A673 (cell line): ENCODE results near the gene RASD2.

Experiments
- EZH2 ChIP-seq: fragments of 200-600 bp; sonication (generic); IDR thresholded peaks from 2 replicates; pipeline ENCODE4 v1.6.1; 2017; ENCODE audit warnings: borderline replicate concordance, low read depth, mild to moderate bottlenecking, mixed read lengths, antibody characterized with exemption, low read length; ENCODE audit not compliant: poor library complexity, severe bottlenecking
- TF ChIP-seq, protein P1 (sequence below): fragments of 300-800, 200-600 bp; sonication (generic); conservative IDR thresholded peaks from 2 replicates; pipeline ENCODE4 v1.5.1; 2017; ENCODE audit warnings: low read depth, mild to moderate bottlenecking, antibody characterized with exemption, low read length, moderate library complexity, mixed read lengths

DNA sequence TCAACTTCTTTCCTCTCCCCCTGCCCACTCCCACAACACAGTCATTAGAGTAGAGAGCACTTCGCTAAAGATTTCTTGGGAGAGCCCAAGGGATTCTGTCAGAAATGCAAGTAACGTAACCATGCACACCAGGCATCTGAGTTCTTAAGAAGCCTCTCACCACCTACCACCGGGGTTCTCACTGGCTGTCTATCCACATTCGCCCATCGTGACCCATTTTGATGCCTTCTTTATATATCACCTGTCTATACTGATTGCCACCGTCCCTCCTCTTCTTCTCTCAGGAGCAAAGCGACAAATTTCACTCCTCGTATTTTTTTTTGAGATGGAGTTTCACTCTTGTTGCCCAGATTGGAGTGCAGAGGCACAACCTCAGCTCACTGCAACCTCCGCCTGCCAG is 23.9 kb upstream of the RASD2 start:
- TF ChIP-seq, protein P1, sequence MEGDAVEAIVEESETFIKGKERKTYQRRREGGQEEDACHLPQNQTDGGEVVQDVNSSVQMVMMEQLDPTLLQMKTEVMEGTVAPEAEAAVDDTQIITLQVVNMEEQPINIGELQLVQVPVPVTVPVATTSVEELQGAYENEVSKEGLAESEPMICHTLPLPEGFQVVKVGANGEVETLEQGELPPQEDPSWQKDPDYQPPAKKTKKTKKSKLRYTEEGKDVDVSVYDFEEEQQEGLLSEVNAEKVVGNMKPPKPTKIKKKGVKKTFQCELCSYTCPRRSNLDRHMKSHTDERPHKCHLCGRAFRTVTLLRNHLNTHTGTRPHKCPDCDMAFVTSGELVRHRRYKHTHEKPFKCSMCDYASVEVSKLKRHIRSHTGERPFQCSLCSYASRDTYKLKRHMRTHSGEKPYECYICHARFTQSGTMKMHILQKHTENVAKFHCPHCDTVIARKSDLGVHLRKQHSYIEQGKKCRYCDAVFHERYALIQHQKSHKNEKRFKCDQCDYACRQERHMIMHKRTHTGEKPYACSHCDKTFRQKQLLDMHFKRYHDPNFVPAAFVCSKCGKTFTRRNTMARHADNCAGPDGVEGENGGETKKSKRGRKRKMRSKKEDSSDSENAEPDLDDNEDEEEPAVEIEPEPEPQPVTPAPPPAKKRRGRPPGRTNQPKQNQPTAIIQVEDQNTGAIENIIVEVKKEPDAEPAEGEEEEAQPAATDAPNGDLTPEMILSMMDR = no peak
- TF ChIP-seq EZH2 = no peak
